Caco-2 (cell line): ENCODE measurements around the gene C2. TPM values are rescaled to one million over a fixed set of nuclear protein-coding genes. Genes with fewer than 3 reads are reported as not detected.

Experiments
- BruUV-seq: library from RNA; stranded (reverse); fragments of 400-500 nt; replicated peaks from 2 replicates; lab custom pipeline; 2021; lab: Mats Ljungman, UMichigan
- CTCF ChIA-PET: fragments of 300-600 bp; sonication (Branson Sonifier 250); formaldehyde crosslinking; loops from one replicate; lab custom pipeline; 2022; ENCODE audit warnings: antibody characterized with exemption; lab: Charles Lee
- POLR2A ChIA-PET: fragments of 300-600 bp; sonication (Branson Sonifier 250); formaldehyde crosslinking; loops from one replicate; lab custom pipeline; 2022; ENCODE audit warnings: antibody characterized with exemption; lab: Charles Lee
- DNase-seq, 2 experiments: peaks; one replicate each; pipeline versions ENCODE4 v3.0.0 to v3.0.0-alpha.2; 2020 to 2022
- H3K27me3 ChIP-seq: replicated peaks from 2 replicates; pipeline ENCODE4 v1.6.0; 2011; ENCODE audit warnings: low read length; ENCODE audit not compliant: control insufficient read depth, insufficient read depth
- H3K36me3 ChIP-seq: 2 replicates; pipeline ENCODE4 v1.5.1; 2011; ENCODE audit warnings: low read length; ENCODE audit not compliant: control insufficient read depth, insufficient read depth
- H3K4me1 ChIP-seq: fragments of 250-450 bp; sonication (Bioruptor Pico); 2 replicates; pipeline ENCODE4 v1.5.1; 2020; ENCODE audit warnings: mild to moderate bottlenecking
- H3K4me3 ChIP-seq: 2 replicates; pipeline ENCODE4 v1.5.1; 2011; ENCODE audit warnings: low read depth, mild to moderate bottlenecking, control low read depth, low read length
- H3K9me3 ChIP-seq: fragments of 250-450 bp; sonication (Bioruptor Pico); 2 replicates; pipeline ENCODE4 v1.5.1; 2020; ENCODE audit warnings: mild to moderate bottlenecking, moderate library complexity
- H3K27ac Mint-ChIP-seq: one replicate; pipeline ENCODE4 v1.8.0; 2022; ENCODE audit warnings: mixed read lengths; ENCODE audit not compliant: unreplicated experiment
- H3K27me3 Mint-ChIP-seq: one replicate; pipeline ENCODE4 v1.8.0; 2022; ENCODE audit warnings: mixed read lengths; ENCODE audit not compliant: insufficient read depth, unreplicated experiment
- H3K36me3 Mint-ChIP-seq: one replicate; pipeline ENCODE4 v1.8.0; 2022; ENCODE audit warnings: mild to moderate bottlenecking, mixed read lengths; ENCODE audit not compliant: insufficient read depth, unreplicated experiment
- H3K4me1 Mint-ChIP-seq: one replicate; pipeline ENCODE4 v1.8.0; 2022; ENCODE audit warnings: low read depth, mixed read lengths; ENCODE audit not compliant: unreplicated experiment
- H3K4me3 Mint-ChIP-seq: one replicate; pipeline ENCODE4 v1.8.0; 2022; ENCODE audit warnings: mild to moderate bottlenecking, moderate library complexity, mixed read lengths; ENCODE audit not compliant: unreplicated experiment
- H3K9me3 Mint-ChIP-seq: one replicate; pipeline ENCODE4 v1.8.0; 2022; ENCODE audit warnings: mixed read lengths; ENCODE audit not compliant: unreplicated experiment
- CTCF ChIP-seq, 2 experiments: fragments of 200-600 bp in 1 of 2; IDR thresholded peaks; 1 replicate in 1 of 2; 2 replicates in 1 of 2; pipeline versions ENCODE4 v1.5.1 to v1.8.0; 2011 to 2022; ENCODE audit warnings: antibody characterized with exemption in 1 of 2, control low read depth in 1 of 2, inconsistent platforms in 1 of 2, low read depth in 1 of 2, low read length in 1 of 2, mild to moderate bottlenecking in 1 of 2, moderate library complexity in 1 of 2; ENCODE audit not compliant: insufficient read depth in 1 of 2, severe bottlenecking in 1 of 2, unreplicated experiment in 1 of 2
- intact Hi-C: fragments of 100-400 bp; cut with micrococcal nuclease; formaldehyde crosslinking; loops from one replicate; pipeline ENCODE4 v1.10.0; 2022; ENCODE audit not compliant: unreplicated experiment
- total RNA-seq: library from RNA; stranded (reverse); gene quantifications from 2 replicates; pipeline ENCODE4 v1.2.3, GENCODE V29; 2022

The C2 gene
- total RNA-seq, 1 experiment from 2014 or later: 4.8 TPM

- no peak overlapping the region for H3K4me3 ChIP-seq
- TF ChIP-seq CTCF (IDR thresholded peaks at IDR 0.05; ENCODE audit: insufficient read depth in 1 of 2, low read depth in 1 of 2, low read length in 1 of 2, severe bottlenecking in 1 of 2, unreplicated experiment in 1 of 2): no peak
- Mint-ChIP-seq H3K4me1 (peaks cover 8% of the 10 kb centered on the region), H3K27me3 (no peaks in the 10 kb centered on the region), H3K9me3 (no peaks in the 10 kb centered on the region), H3K4me3 (no peak overlapping the region), H3K27ac (no peak overlapping the region), H3K36me3 (peaks cover 35% of the 10 kb centered on the region)
- H3K9me3 ChIP-seq: no peaks in the 10 kb centered on the region
- BruUV-seq: no TSS peak
- peaks cover 15% of the 10 kb centered on the region; the same call in 1 of the 2 replicates for H3K4me1 ChIP-seq
- H3K36me3 ChIP-seq: no peaks in the 10 kb centered on the region; the same call in none of the 2 replicates
- ChIA-PET POLR2A (interaction anchor here (0.7 kb wide), 1 partner anchor 156 kb away, joined by 6 read pairs; no protein-coding TSS in a partner anchor), CTCF (interaction anchor here (0.8 kb wide), 1 partner anchor 112 kb away, joined by 3 read pairs; no protein-coding TSS in a partner anchor)
- no peaks in the 10 kb centered on the region for H3K27me3 ChIP-seq
- DNase-seq: no peak
- intact Hi-C loops: no loop called here
Observed at GRCh38 chr6:31881136-31881859, 46.2 kb upstream of the C2 start.

- peaks cover 8% of the 10 kb centered on the region for H3K4me1 Mint-ChIP-seq
- H3K9me3 ChIP-seq: no peaks in the 10 kb centered on the region
- H3K9me3 Mint-ChIP-seq: no peaks in the 10 kb centered on the region
- no peak overlapping the region for H3K27ac Mint-ChIP-seq
- H3K27me3 Mint-ChIP-seq: no peaks in the 10 kb centered on the region
- intact Hi-C loops: no loop called here
- ChIA-PET POLR2A (no interaction called here), CTCF (interaction anchor here (0.7 kb wide), 1 partner anchor 255 kb away, joined by 3 read pairs; no protein-coding TSS in a partner anchor)
- no peaks in the 10 kb centered on the region for H3K27me3 ChIP-seq
- no peak for TF ChIP-seq CTCF (IDR thresholded peaks at IDR 0.05; ENCODE audit: insufficient read depth in 1 of 2, low read depth in 1 of 2, low read length in 1 of 2, severe bottlenecking in 1 of 2, unreplicated experiment in 1 of 2)
- H3K36me3 Mint-ChIP-seq: peaks cover 37% of the 10 kb centered on the region
- no peaks in the 10 kb centered on the region; the same call in none of the 2 replicates for H3K36me3 ChIP-seq
- no peak for DNase-seq
- no TSS peak for BruUV-seq
- no peak overlapping the region for H3K4me3 Mint-ChIP-seq
- H3K4me3 ChIP-seq: no peak overlapping the region
- H3K4me1 ChIP-seq: peaks cover 11% of the 10 kb centered on the region; the same call in 1 of the 2 replicates
Observed at GRCh38 chr6:31882344-31882743, 45.2 kb upstream of the C2 start.

GRCh38 chr6:31883676-31884075 lies 43.8 kb upstream of the C2 start:
- no peaks in the 10 kb centered on the region for H3K4me1 ChIP-seq
- intact Hi-C loops: no loop called here
- no TSS peak for BruUV-seq
- ChIA-PET CTCF (interaction anchor here (0.8 kb wide), 1 partner anchor 62 kb away, joined by 3 read pairs; the partner anchor contains the start of gene CFB), POLR2A (interaction anchor here (1.0 kb wide), 1 partner anchor 56 kb away, joined by 4 read pairs; the partner anchor contains the start of gene HSPA1B)
- H3K27me3 ChIP-seq: no peaks in the 10 kb centered on the region
- no peaks in the 10 kb centered on the region for H3K27me3 Mint-ChIP-seq
- H3K4me1 Mint-ChIP-seq: no peaks in the 10 kb centered on the region
- DNase-seq: no peak
- no peak overlapping the region for H3K4me3 Mint-ChIP-seq
- no peak overlapping the region for H3K4me3 ChIP-seq
- no peak overlapping the region for H3K27ac Mint-ChIP-seq
- no peaks in the 10 kb centered on the region for H3K9me3 Mint-ChIP-seq
- peaks cover 48% of the 10 kb centered on the region for H3K36me3 Mint-ChIP-seq
- no peaks in the 10 kb centered on the region; the same call in none of the 2 replicates for H3K36me3 ChIP-seq
- H3K9me3 ChIP-seq: no peaks in the 10 kb centered on the region
- TF ChIP-seq CTCF (IDR thresholded peaks at IDR 0.05; ENCODE audit: insufficient read depth in 1 of 2, low read depth in 1 of 2, low read length in 1 of 2, severe bottlenecking in 1 of 2, unreplicated experiment in 1 of 2): no peak
